Lower leg skin (tissue), 4 donors: ENCODE data around the gene RMDN3. TPM values are rescaled to one million over a fixed set of nuclear protein-coding genes. Genes with fewer than 3 reads are reported as not detected.

Experiments used
- DNase-seq, 2 donors: peaks; one replicate each; pipeline ENCODE4 v3.0.0-alpha.2; 2019; ENCODE audit warnings: low spot score in 2 of 2
- H3K4me3 ChIP-seq: fragments of 200-600 bp; sonication (generic); 2 replicates; pipeline ENCODE4 v1.5.1; 2017; ENCODE audit warnings: mild to moderate bottlenecking, low read depth; ENCODE audit not compliant: poor library complexity, severe bottlenecking
- POLR2A ChIP-seq, 2 donors: fragments of 450-650 bp; IDR thresholded peaks; one replicate each; pipeline ENCODE4 v1.6.1; 2016 to 2017; ENCODE audit warnings: antibody characterized with exemption in 2 of 2, mild to moderate bottlenecking in 1 of 2, moderate library complexity in 1 of 2
- WGBS, 2 donors: methylation state at CpG; one replicate each; pipeline ENCODE4 v1.1.5; 2018; 5-methylcytosine and 5-hydroxymethylcytosine counted together
- intact Hi-C: fragments of 100-400 bp; cut with DNase I; formaldehyde crosslinking; loops from one replicate; pipeline ENCODE4 v1.15.0; 2023; ENCODE audit warnings: low total_unique reads
- total RNA-seq, 4 donors: library from RNA; depleted of rRNA; stranded (reverse); fragments of >200 nt; gene quantifications; one replicate each; pipeline ENCODE4 v1.1.0, GENCODE V29; 2016
- TF ChIP-seq, protein P1 (sequence below), 3 donors: fragments of 450-650 bp; IDR thresholded peaks; one replicate each; pipeline ENCODE4 v1.5.1; 2016; ENCODE audit warnings: antibody characterized with exemption in 3 of 3, mild to moderate bottlenecking in 3 of 3, moderate library complexity in 2 of 3

RMDN3 gene
- total RNA-seq, 4 donors from 2014 or later, result 19.1 to 40.2 (median 32.3) TPM

DNA sequence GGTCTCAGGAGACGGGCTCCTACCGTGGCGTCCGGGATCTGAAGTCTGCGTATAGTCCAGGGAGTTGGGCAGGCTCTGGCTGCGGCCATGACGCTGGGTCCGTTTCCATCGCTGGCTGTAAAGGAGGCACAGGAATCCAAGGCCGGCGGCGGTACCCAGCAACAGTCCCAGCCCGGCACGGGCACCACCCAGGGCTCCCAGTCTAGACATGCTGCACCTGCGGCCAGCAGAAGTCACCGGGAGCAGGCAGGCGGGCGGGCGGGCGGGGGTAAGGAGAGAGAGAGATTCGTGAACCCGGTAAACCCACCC lies 526 bp downstream of the RMDN3 start:
- 0% methylated on average over 6 to 17 of the region's 22 CpGs for WGBS, 2 donors
- no peak for TF ChIP-seq POLR2A (IDR thresholded peaks at IDR 0.05)
- TF ChIP-seq, protein P1, sequence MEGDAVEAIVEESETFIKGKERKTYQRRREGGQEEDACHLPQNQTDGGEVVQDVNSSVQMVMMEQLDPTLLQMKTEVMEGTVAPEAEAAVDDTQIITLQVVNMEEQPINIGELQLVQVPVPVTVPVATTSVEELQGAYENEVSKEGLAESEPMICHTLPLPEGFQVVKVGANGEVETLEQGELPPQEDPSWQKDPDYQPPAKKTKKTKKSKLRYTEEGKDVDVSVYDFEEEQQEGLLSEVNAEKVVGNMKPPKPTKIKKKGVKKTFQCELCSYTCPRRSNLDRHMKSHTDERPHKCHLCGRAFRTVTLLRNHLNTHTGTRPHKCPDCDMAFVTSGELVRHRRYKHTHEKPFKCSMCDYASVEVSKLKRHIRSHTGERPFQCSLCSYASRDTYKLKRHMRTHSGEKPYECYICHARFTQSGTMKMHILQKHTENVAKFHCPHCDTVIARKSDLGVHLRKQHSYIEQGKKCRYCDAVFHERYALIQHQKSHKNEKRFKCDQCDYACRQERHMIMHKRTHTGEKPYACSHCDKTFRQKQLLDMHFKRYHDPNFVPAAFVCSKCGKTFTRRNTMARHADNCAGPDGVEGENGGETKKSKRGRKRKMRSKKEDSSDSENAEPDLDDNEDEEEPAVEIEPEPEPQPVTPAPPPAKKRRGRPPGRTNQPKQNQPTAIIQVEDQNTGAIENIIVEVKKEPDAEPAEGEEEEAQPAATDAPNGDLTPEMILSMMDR (IDR thresholded peaks at IDR 0.05), result no peak
- peak overlapping the region; percentile 83 for H3K4me3 ChIP-seq
- intact Hi-C loops, result no loop called here
- DNase-seq, result no peak

DNA sequence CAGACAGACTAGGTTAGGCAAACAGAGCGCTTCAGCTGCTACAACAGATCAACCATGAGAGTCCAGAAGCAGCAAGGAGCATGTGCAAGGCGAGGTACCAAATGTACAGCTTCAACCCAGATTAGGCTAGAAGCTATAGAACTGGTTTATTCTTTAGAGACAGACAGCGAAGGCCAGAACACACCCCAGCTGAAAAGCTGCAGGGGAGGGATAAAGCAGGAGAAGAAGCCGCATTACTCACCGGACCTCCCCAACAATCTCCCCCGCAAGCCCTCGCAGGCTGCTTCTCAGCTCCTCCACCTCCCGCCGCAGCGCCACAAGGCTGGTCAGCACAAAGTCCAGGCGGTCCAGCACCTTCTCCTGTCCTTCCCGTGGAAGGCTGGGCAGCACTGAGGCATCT lies 3.3 kb downstream of the RMDN3 start:
- H3K4me3 ChIP-seq, result no peak overlapping the region
- intact Hi-C loops, result no loop called here
- WGBS, 2 donors, result 93 to 96% methylated on average over 12 of the region's 12 CpGs
- TF ChIP-seq POLR2A (IDR thresholded peaks at IDR 0.05), result no peak
- TF ChIP-seq, protein P1 (IDR thresholded peaks at IDR 0.05), result no peak
- no peak for DNase-seq

DNA sequence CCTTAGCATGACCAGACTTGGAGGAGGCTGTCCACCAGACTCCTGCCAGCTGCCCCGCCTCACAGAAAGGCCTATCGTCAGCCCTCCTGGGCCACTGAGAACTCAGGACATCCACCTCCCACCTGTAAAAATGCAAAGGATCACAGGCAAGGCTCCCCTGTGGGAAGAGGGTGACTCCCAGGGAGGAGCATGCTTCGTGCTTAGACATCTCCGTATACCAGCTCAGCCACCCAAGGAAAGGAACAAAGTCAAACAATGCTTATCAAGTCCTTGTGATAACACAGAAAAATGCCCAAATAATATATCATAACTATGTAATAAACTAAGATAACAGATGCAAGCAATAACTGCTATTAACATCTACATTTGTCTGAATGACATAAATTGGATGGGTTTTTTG lies 4.2 kb downstream of the RMDN3 start:
- WGBS, 2 donors, result 97% methylated on average over 4 of the region's 4 CpGs
- TF ChIP-seq, protein P1 (IDR thresholded peaks at IDR 0.05), result no peak
- no peak for TF ChIP-seq POLR2A (IDR thresholded peaks at IDR 0.05)
- intact Hi-C loops, result no loop called here
- no peak overlapping the region for H3K4me3 ChIP-seq
- no peak for DNase-seq

DNA sequence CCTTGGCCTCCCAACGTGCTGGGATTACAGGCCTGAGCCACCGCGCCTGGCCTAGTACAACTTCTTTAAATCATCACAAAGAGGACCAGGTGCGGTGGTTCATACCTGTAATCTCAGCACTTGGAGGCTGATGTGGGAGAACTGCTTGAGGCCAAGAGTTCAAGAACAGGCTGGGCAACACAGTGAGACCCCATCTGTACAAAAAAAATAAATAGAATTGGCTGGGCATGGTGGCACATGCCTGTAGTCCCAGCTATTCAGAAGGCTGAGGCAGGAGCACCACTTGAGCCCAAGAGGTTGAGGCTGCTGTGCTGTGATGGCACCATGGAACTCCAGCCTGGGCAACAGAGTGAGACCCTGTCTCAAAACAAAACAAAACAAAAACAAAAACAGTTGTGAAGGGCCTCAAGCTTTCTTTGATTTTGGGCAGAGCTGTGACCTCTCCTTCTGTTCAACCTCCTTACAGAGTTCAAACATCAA lies 5.9 kb downstream of the RMDN3 start:
- H3K4me3 ChIP-seq, result no peak overlapping the region
- no peak for DNase-seq
- no peak for TF ChIP-seq POLR2A (IDR thresholded peaks at IDR 0.05)
- TF ChIP-seq, protein P1 (IDR thresholded peaks at IDR 0.05), result no peak
- intact Hi-C loops, result loop anchor here (5.0 kb wide), 1 partner anchor 33 kb away; no protein-coding TSS in a partner anchor
- WGBS, 2 donors, result 94 to 96% methylated on average over 4 of the region's 4 CpGs

DNA sequence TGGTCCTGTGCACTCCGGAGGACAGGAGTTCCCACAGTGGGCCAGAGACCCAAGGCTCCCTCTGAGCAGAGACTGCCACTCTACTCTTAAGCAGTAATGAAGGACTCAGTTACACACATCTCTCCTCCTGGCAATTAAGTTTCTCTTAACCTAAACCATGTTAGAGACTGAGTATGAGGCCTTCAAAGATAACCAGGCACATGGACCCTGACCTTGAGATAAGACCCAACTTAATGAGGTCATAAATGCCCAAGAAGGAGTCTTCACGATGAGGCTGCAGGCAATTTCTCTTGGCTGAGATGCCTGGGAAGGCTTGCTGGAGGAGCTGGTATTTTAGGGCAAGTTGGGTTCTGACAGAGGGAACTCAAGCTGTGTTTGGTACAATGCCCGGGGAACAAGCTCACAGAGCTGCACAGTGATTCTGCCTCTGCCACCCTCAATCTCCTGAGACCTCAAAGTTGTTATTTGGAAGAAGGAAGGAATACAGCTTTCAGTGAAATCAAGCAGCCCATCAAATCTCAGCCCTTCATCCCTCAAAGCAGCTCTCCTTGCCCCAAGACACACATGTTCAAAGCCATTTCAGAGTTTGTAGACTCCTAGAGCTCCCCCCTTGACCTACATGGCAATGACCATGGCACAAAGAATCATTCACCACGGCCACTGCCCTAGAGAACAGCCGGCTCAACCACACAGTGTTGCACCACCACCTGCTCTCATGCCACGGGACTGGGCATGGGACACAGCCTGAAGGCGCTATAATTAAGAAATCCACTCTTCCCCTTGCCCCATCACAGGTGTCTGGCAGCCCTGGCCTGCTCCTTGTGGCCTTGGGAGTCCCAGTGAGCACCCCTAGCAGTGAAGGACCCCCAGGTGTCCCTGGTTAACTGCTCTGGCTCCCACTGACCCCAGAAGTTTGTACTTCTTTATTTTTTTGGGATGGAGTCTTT lies 7.1 kb downstream of the RMDN3 start:
- DNase-seq, result no peak
- WGBS, 2 donors, result 67% methylated on average over 7 of the region's 7 CpGs
- no peak for TF ChIP-seq POLR2A (IDR thresholded peaks at IDR 0.05)
- TF ChIP-seq, protein P1 (IDR thresholded peaks at IDR 0.05), result no peak
- H3K4me3 ChIP-seq, result no peak overlapping the region
- intact Hi-C loops, result loop anchor here (5.0 kb wide), 1 partner anchor 34 kb away; no protein-coding TSS in a partner anchor
